GM21367 (cell line): ENCODE data around the gene CIRBP.

ENCODE experiments used
- ATAC-seq: cut with Tn5 transposase; IDR thresholded peaks from one replicate; pipeline ENCODE4 v1.9.1; 2021; ENCODE audit not compliant: unreplicated experiment

Gene CIRBP

DNA sequence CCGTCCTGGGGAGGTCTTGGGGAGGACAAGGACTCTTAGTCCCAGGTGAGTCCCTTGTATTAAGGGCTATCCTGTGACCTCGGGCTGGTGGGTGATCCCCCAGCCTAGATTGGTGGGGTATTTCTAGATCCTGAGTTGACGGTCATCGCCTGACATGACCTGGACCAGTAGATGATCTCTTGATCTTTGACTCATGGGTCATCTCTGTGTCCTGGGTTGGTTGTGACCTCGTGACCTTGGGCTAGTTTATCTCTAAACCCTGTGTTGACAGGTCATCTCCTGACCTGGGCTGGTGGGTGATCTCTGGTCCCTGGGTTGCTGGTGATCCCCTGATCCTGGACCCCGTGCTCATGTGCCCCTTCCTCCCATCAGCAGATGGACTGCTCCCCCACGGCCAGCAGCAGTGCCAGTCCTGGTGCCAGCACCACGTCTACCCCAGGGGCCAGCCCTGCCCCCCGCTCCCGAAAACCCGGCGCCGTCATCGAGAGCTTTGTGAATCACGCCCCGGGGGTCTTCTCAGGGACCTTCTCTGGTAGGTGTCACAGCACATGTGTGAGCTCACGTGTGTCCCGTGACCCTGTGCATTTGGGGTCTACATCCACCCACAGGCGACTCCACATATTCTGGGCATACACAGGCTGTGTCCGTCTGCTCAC lies 14.5 kb upstream of the CIRBP start:
- ATAC-seq: no peak

GRCh38 chr19:1255186-1256161 lies 13.7 kb upstream of the CIRBP start:
- ATAC-seq: no peak

DNA sequence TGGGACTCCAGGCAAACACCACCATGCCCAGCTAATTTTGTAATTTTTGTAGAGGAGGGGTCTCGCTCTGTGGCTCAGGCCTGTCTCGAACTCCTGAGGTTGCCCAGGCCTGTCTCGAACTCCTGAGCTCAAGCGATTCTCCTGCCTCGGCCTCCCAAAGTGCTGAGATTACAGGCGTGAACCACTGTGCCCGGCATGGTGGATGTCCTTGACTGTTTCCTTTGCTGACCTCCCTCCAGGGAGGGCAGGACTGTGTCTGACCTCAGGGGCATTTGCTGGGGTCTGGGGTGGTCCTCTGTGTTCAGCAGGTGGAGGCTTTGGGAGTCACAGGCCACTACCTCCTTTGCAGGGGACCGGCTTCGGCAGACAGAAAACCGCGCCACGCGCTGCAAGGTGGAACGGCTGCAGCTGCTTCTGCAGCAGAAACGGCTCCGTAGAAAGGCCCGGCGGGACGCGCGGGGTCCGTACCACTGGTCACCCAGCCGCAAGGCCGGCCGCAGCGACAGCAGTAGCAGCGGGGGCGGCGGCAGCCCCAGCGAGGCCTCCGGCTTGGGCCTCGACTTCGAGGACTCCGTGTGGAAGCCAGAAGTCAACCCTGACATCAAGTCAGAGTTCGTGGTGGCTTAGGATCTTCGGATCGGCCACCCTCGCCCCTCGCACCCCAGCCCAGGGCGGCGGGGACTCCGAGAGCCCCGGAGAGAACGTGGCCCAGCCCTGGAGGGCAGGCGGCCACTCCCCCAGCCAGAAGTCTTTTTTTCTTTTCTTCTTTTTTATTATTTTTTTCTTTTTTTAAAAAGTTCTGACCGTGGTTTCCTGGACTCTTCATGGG lies 12.3 kb upstream of the CIRBP start:
- ATAC-seq: no peak

GRCh38 chr19:1257475-1258162 lies 11.5 kb upstream of the CIRBP start:
- no peak for ATAC-seq

DNA sequence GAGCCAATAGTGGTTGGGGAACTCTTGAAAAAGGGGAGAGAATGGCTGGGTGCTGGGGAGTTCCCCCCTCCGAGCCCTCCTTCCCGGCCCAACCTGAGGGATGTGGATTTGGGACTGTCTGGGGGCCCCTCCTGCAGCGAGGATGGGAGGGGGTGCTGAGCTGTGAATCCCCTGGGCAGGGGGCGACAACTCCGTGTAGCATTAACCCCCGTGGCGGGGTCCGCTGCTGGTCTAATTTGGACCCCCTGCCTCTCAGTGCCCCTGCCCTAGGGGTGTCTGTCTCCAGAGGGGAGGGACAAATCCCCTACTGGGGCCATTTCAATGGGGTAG lies 11.0 kb upstream of the CIRBP start:
- no peak for ATAC-seq

DNA sequence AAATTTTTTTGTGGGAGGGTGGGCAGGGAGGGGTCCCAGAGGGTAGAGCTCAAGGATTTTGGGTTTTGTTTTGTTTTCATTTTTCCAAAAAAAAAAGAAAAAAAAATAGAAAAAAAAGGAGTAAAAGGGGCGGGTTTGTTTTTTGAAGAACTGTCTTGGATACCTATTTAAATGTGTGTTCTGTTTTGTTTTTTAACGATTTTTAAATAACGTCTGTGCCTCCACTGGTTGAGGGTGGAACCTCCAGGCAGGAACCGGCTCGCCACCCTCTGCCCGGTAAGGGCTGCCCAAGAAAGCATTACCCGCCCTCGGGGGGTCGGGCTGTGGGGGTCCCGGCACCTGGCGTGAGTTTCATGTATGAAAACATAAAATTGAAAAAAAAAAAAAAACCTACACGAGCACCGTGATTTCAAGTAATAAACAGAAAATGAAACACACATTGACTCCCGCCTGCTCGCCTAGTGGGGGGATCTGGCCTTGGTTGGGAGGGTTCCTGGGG lies 10.4 kb upstream of the CIRBP start:
- ATAC-seq: no peak

DNA sequence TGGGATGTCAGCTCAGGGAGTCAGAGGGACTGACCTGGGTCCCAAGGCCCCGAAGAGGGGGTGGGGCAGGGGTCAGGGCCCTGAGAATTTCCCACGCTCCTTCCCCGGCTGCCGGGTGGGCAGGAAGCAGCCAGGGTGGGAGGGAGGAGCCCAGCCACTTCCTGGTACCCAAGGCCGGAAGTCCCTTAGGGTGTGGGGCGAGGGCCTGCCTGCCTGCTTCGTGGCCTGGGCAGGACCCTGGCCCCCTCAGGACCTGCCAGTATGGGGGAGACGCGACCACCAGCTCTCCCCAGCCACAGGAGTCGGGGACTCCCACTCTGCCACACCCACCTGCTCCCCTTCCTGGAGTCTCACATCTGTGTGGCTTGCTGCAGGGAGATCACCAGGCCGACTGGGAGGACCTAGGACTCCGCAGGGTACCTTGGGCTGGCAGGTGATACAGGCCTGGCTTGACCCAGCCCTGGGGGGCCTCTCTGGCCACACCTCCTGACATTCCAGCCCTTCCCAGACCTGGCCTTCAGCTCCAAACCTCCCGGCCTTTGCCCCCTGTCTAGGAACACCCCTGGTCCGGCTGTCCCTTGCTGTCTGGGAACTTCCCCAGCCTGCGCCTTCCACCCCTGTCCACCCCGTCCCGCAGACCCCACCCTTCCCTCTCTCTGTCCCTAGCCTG lies 9.8 kb upstream of the CIRBP start:
- ATAC-seq: no peak

DNA sequence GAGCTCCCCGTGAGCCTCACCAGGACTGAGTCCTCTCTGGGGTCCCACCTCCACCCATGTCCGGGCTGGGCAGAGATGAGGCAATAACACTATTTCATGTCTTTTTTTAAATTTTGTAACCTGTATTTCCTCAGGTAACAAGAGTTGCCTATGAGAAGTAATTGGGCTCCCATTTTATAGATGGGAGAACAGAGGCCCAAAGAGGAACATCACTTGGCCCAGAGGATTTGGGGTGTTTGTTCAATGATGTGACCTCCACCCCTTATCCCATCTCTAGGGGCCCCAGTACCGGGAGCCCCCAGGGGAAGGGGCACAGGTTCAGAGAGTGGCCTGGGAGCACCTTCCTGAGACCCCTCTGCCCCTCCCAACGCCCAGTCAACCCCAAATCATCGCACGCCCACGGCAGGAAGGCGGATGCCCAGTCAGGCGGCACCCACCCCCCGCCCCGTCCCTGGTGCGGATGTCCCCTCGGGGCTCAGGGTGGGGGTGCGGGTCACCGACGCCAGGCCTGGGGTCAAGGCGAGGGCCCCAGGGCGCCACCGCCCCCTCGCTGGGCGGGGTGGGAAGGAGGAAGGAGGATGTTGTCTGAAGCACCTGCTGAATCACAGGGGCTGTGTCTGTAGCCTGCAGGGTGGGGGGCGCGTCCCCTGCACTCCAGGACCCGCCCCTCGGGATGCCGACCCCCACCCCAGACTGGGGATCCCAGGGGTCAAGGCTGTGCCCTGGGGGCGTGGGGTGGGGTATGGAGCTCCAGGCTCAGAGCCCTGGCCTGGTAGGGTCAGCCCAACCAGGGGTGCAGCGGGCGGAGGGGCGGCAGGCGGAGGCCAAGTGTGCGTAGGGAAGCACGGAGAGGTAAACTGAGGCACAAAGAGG lies 9.0 kb upstream of the CIRBP start:
- ATAC-seq: no peak

DNA sequence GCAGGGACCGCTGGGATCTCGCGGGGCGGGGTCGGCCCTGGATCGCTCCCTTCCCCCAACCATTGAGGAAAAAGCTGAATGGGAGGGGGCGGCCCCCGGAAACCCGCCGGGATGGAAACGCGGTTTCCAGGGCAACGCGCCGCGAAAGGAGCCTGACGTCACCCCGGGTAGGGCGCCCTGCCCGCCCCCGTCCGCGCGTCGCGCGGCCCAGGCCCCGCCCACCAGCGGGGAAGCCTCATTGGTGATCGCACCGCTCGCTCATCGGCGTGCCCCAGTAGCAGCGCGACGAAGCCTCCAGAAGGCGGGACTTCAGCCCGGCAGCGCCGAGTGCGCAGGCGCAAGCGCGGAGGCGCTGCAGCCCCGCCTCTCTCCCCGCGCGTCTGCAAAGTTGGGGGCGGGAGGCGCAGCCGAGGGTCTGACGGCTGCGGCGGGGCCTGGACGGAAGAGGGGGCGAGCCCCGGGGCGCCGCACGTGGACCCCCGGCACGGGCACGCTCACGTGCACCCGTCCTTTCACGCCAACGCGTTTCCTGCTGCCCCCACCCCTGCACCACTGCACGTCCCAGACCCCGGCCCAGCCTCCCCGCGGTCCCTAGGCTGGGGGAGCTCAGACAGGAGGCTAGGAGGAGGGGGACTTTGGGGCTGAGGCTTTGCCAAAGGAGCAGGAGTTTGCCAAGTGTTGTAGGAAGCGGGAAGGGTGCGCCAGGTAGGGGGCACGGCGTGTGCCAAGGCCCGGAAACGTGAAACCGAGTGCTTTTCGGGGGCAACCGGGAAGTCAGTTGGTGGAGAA lies 8.2 kb upstream of the CIRBP start:
- peak; percentile 39 for ATAC-seq

DNA sequence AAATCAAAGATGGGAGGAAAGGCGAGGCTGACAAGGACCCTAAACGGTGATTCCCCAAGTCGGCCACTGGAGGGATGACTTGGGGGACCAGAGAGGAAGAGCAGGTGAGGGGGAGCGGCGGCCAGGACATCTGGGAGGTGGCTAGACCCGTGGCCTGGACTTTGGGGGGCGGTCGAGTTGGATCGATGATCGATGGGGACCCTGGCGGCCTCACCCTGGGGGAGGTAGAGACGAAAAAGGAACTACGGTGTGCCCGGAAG lies 7.7 kb upstream of the CIRBP start:
- no peak for ATAC-seq

GRCh38 chr19:1261798-1262622 lies 7.1 kb upstream of the CIRBP start:
- no peak for ATAC-seq

DNA sequence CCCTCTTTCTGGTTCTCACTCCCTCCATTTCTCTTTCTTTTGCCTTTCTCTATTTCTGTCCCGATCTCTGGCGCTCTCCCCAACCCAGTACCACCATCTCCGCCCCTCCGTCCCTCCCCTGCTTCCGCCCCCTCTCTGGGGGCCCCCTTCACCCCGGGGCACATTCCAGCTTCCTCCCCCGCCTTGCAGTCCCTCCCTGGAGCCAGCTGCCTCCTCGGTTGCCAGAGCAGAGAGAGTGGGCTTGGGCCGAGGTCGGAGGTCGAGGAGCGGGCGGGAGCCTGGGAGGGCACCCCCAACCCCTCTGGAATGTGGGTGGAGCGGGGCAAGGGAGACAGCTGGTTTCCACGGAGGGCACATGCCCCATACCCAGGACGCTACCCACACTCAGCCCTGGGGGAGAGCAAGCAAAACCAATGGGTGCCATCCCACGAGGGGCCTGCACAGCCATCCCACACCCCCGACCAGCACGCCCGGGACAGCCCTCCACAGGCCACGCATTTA lies 6.5 kb upstream of the CIRBP start:
- ATAC-seq: no peak

DNA sequence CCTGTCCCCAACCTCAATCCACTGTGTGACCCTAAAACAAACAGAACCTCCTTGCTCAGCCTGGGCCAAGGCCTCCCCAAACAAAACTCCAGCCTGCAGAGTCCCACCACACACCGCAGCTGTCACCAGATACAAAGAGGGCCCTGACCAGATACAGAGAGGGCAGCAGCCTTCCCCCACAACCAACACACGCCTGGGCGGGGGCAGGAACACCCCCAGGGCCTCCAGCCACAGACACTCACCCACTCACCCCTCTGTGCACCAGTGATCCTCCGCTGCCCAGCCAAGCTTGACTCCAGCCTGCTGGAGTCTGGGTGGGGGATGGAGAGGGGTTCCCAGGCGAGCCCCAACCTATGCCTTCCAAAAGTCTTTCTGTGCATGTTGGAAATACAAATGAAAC lies 5.9 kb upstream of the CIRBP start:
- ATAC-seq: no peak

GRCh38 chr19:1264801-1265614 lies 4.1 kb upstream of the CIRBP start:
- no peak for ATAC-seq

DNA sequence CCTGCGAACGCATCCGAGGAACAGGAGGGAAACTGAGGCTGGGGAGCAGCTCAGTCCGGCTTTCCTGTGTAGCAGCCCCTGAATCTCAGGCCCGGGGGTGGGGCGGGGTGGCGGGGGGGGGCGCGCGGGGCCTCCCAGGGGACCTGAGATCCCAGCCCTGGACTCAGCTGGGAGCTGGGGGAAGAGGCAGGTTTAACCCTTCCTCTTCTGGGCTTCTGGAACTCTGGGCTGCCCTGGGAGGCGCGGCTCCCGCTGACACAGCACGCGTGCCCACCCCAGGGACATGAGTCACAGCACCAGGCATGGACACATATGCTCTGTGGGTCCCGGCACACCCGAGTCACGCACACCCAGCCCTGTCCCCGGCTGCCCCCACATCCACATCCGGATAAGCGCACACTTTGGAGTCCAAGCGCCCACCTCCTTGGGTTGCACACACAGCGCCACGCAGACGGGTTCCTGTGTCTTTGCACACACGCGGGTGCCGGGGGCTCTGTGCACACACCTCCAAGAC lies 3.5 kb upstream of the CIRBP start:
- ATAC-seq: no peak

DNA sequence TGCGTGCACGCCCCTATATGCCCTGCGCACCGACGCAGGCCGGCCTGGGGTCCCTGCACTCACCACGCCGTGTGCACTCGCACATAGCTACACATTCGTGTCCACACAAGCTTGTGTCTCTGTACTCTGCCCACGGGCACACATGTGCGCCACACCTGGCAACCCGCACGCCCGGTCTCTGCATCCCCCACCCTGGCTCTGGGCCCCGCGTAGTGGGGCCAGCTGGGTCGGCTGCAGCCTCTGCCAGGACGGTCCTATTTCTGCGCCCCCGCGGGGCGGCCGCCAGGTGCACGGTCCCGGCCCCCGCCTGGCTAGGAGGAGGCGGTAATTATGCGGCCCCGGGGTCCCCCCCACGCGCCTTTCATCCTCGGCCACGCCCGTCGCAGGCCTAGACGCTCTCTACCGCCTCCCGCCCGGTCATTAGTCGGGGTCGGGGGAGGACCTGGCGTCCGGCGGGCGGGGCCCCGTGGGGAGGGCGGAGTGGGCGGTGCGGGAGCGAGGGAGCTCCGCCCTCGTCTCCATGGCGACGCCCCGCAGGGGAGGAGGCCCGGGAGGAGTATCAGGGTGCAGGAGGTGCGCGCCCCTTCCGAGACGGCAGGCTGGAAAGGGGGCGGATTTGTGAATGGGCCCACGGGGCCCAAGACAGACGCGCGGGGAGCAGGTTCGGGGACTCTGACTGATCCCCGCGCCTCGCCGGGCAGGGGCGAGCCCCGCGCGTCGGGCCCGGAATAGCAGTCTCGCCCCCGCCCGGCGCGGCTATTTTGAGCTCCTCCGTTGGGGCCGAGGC lies 2.8 kb upstream of the CIRBP start:
- no peak for ATAC-seq
